Thoracic aorta (tissue), 2 donors: ENCODE results near the gene NEIL1. TPM values are rescaled to one million over a fixed set of nuclear protein-coding genes. Genes with fewer than 3 reads are reported as not detected.

ENCODE experiments used
- ATAC-seq: fragments of 150-250 bp; one replicate; pipeline ENCODE4 v1.8.0; 2017; ENCODE audit warnings: low read depth; ENCODE audit not compliant: insufficient number of reproducible peaks, low FRiP score
- DNase-seq: peaks from one replicate; pipeline ENCODE4 v3.0.0-alpha.2; 2020; ENCODE audit warnings: low spot score
- H3K27ac ChIP-seq, 2 donors: fragments of 200-600 bp; sonication (generic); 1 replicate in 1 of 2; 2 replicates in 1 of 2; pipeline ENCODE4 v1.5.1; 2016; ENCODE audit warnings: mild to moderate bottlenecking in 2 of 2, moderate library complexity in 2 of 2
- H3K27me3 ChIP-seq: fragments of 200-600 bp; sonication (generic); replicated peaks from 2 replicates; pipeline ENCODE4 v1.6.0; 2016; ENCODE audit warnings: mild to moderate bottlenecking; ENCODE audit not compliant: insufficient read depth
- H3K36me3 ChIP-seq: fragments of 200-600 bp; sonication (generic); one replicate; pipeline ENCODE4 v1.5.1; 2016
- H3K4me1 ChIP-seq, 2 donors: fragments of 200-600 bp; sonication (generic); 1 replicate in 1 of 2; 2 replicates in 1 of 2; pipeline versions ENCODE4 v1.5.1 to v1.6.0; 2016; ENCODE audit warnings: low read depth in 2 of 2, mild to moderate bottlenecking in 1 of 2; ENCODE audit not compliant: control insufficient read depth in 1 of 2
- H3K4me3 ChIP-seq: fragments of 200-600 bp; sonication (generic); 2 replicates; pipeline ENCODE4 v1.5.1; 2016; ENCODE audit warnings: mild to moderate bottlenecking
- H3K9me3 ChIP-seq: fragments of 200-600 bp; sonication (generic); 2 replicates; pipeline ENCODE4 v1.5.1; 2016
- total RNA-seq, 2 donors: library from RNA; depleted of rRNA; stranded (reverse); fragments of >200 nt; gene quantifications; one replicate each; pipeline versions ENCODE4 v1.1.0 to v1.2.3, GENCODE V29; 2016
- TF ChIP-seq, protein P1 (sequence below): fragments of 200-600 bp; sonication (generic); IDR thresholded peaks from one replicate; pipeline ENCODE4 v1.5.1; 2019; ENCODE audit warnings: antibody characterized with exemption

The NEIL1 gene
- total RNA-seq, 2 donors from 2014 or later = 47.8 to 62.3 TPM

GRCh38 chr15:75356006-75356405 lies 9.2 kb downstream of the NEIL1 start:
- Histone ChIP-seq H3K4me3 (no peak overlapping the region), H3K9me3 (no peaks in the 10 kb centered on the region), H3K4me1 (no peaks in the 10 kb centered on the region), H3K36me3 (peaks cover 20% of the 10 kb centered on the region), H3K27me3 (no peaks in the 10 kb centered on the region), H3K27ac (no peak overlapping the region)
- TF ChIP-seq, protein P1, sequence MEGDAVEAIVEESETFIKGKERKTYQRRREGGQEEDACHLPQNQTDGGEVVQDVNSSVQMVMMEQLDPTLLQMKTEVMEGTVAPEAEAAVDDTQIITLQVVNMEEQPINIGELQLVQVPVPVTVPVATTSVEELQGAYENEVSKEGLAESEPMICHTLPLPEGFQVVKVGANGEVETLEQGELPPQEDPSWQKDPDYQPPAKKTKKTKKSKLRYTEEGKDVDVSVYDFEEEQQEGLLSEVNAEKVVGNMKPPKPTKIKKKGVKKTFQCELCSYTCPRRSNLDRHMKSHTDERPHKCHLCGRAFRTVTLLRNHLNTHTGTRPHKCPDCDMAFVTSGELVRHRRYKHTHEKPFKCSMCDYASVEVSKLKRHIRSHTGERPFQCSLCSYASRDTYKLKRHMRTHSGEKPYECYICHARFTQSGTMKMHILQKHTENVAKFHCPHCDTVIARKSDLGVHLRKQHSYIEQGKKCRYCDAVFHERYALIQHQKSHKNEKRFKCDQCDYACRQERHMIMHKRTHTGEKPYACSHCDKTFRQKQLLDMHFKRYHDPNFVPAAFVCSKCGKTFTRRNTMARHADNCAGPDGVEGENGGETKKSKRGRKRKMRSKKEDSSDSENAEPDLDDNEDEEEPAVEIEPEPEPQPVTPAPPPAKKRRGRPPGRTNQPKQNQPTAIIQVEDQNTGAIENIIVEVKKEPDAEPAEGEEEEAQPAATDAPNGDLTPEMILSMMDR = no peak
- ATAC-seq = no peak
- no peak for DNase-seq

DNA sequence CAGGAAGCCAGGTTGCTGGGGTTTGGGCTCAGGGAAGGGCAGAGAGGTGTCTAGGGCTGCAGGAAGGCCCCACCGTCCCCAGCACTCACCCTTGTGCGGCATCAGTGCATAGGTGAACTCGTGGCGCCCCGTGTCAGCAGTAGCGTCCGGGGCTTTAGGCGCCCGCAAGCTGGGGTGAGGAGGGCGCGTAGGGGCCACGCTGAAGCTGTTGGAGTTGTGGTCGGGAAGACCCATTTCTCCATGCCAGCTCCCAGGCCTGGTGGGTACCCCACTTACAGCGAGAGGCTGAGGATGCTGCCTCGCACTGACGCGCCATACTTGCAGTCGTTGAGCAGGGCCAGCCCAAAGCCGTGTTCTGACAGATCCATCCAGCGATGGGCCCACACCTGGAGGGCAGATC lies 9.7 kb downstream of the NEIL1 start:
- Histone ChIP-seq H3K36me3 (peaks cover 20% of the 10 kb centered on the region), H3K27ac (no peak overlapping the region), H3K9me3 (no peaks in the 10 kb centered on the region), H3K4me3 (no peak overlapping the region), H3K4me1 (no peaks in the 10 kb centered on the region), H3K27me3 (no peaks in the 10 kb centered on the region)
- TF ChIP-seq, protein P1 = no peak
- ATAC-seq (no peak), DNase-seq (no peak)

GRCh38 chr15:75357976-75358673 lies 11.3 kb downstream of the NEIL1 start:
- peaks cover 32% of the 10 kb centered on the region for H3K36me3 ChIP-seq
- no peak for DNase-seq
- TF ChIP-seq, protein P1 = no peak
- H3K27me3 ChIP-seq = no peaks in the 10 kb centered on the region
- H3K4me1 ChIP-seq = no peaks in the 10 kb centered on the region
- no peak for ATAC-seq
- no peak overlapping the region for H3K27ac ChIP-seq
- H3K4me3 ChIP-seq = no peak overlapping the region
- H3K9me3 ChIP-seq = no peaks in the 10 kb centered on the region

- H3K4me3 ChIP-seq = no peak overlapping the region
- H3K27me3 ChIP-seq = no peaks in the 10 kb centered on the region
- DNase-seq = no peak
- no peak overlapping the region for H3K27ac ChIP-seq
- no peaks in the 10 kb centered on the region for H3K9me3 ChIP-seq
- TF ChIP-seq, protein P1 = no peak
- no peak for ATAC-seq
- no peaks in the 10 kb centered on the region for H3K4me1 ChIP-seq
- H3K36me3 ChIP-seq = peaks cover 32% of the 10 kb centered on the region
These were observed 12.1 kb downstream of the NEIL1 start for GRCh38 chr15:75358771-75359536.

DNA sequence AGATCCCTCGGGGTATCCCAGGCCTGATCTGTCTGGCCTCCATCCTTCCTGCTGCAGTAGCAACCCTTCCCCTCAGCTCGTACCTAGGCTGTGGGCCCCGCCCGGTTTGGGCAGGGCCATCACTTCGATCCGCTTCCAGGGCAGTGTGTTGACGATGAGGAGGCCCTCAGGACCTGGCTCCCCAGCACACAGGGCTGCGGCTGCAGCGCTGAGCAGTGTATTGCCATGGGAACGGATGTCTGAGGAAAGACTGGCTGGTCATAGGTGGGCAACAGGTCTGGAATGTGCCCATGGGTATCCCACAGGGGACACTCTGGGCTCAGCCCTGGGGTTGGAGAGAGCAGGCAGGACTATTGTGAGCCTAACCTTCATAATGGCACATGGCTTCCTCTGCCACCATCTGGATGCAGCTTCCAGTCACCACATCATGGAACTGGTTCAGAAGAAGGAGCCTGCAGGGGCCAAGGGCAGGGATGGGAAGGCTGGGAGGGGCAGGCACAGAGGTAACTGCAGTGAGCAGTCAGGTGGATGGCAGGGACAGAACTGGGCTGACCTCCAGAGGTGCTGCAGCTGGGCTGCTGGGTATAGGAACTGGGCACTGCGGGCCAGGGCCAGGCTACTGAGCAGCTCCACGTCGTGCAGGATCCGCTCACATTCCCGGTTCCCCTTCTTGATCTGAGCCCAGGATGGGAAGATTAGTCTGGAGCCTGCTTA lies 12.9 kb downstream of the NEIL1 start:
- Histone ChIP-seq H3K4me1 (no peaks in the 10 kb centered on the region), H3K27ac (no peak overlapping the region), H3K36me3 (peaks cover 39% of the 10 kb centered on the region), H3K4me3 (no peak overlapping the region), H3K9me3 (no peaks in the 10 kb centered on the region), H3K27me3 (no peaks in the 10 kb centered on the region)
- no peak for ATAC-seq
- DNase-seq = no peak
- TF ChIP-seq, protein P1 = no peak
